Endothelial cell of umbilical vein (primary cell): ENCODE data around the gene DIAPH2. TPM values are rescaled to one million over a fixed set of nuclear protein-coding genes. Genes with fewer than 3 reads are reported as not detected.

Source experiments
- BruUV-seq: library from RNA; stranded (reverse); fragments of 400-500 nt; replicated peaks from 2 replicates; lab custom pipeline; 2021; lab: Mats Ljungman, UMichigan
- CTCF ChIA-PET: fragments of 300-600, 350-600 bp; sonication (Branson Sonifier 250); formaldehyde crosslinking; loops from one replicate; lab custom pipeline; 2021; ENCODE audit warnings: antibody characterized with exemption, inconsistent platforms; lab: Charles Lee
- POLR2A ChIA-PET: fragments of 300-600, 350-600 bp; sonication (Branson Sonifier 250); formaldehyde crosslinking; loops from one replicate; lab custom pipeline; 2021; ENCODE audit warnings: antibody characterized with exemption, inconsistent platforms; lab: Charles Lee
- DNase-seq: peaks from one replicate; pipeline ENCODE4 v3.0.0-alpha.2; 2011; ENCODE audit warnings: low read depth, low spot score
- FAIRE-seq: peaks from 2 replicates; lab custom pipeline; 2011; peaks lifted over from hg19 to GRCh38; lab: Jason Lieb, UNC
- H2AFZ ChIP-seq: 2 replicates; pipeline ENCODE4 v1.6.0; 2012; ENCODE audit warnings: low read depth, low read length, control low read depth, inconsistent platforms
- H3K27ac ChIP-seq: 2 replicates; pipeline ENCODE4 v1.5.1; 2011; ENCODE audit warnings: low read depth, mild to moderate bottlenecking, control low read depth, low read length, moderate library complexity; ENCODE audit not compliant: insufficient read depth
- H3K27me3 ChIP-seq, 2 experiments: 2 replicates each; pipeline versions ENCODE4 v1.6.0 to v1.6.1; 2011; ENCODE audit warnings: low read length in 2 of 2, mixed read lengths in 1 of 2; ENCODE audit not compliant: control insufficient read depth in 2 of 2, insufficient read depth in 2 of 2
- H3K36me3 ChIP-seq, 2 experiments: 2 replicates in 1 of 2; 3 replicates in 1 of 2; pipeline ENCODE4 v1.5.1; 2011; ENCODE audit warnings: low read length in 2 of 2, mild to moderate bottlenecking in 1 of 2, moderate library complexity in 1 of 2; ENCODE audit not compliant: control insufficient read depth in 2 of 2, insufficient read depth in 2 of 2; ENCODE audit errors: extremely low read depth in 1 of 2
- H3K4me1 ChIP-seq: 3 replicates; pipeline ENCODE4 v1.5.1; 2011; ENCODE audit warnings: mild to moderate bottlenecking, low read length; ENCODE audit not compliant: control insufficient read depth, insufficient read depth; ENCODE audit errors: extremely low read depth
- H3K4me2 ChIP-seq: 2 replicates; pipeline ENCODE4 v1.6.1; 2011; ENCODE audit warnings: low read length, control low read depth, mixed read lengths; ENCODE audit not compliant: insufficient read depth
- H3K4me3 ChIP-seq, 3 experiments: fragments of 200-600 bp in 1 of 3; sonication (generic), shearing (Covaris generic) in 1 of 3; replicated peaks in 1 of 3; 2 replicates each; pipeline ENCODE4 v1.5.1; 2011 to 2016; ENCODE audit warnings: control low read depth in 3 of 3, low read length in 3 of 3, mild to moderate bottlenecking in 2 of 3, inconsistent platforms in 1 of 3, low read depth in 1 of 3, moderate library complexity in 1 of 3; ENCODE audit not compliant: insufficient read depth in 1 of 3
- H3K79me2 ChIP-seq: 2 replicates; pipeline ENCODE4 v1.6.0; 2012; ENCODE audit warnings: low read length, inconsistent platforms; ENCODE audit not compliant: control insufficient read depth, insufficient read depth
- H3K9ac ChIP-seq: replicated peaks from 2 replicates; pipeline ENCODE3; 2011; ENCODE audit warnings: low read length, control low read depth; ENCODE audit not compliant: insufficient read depth; ENCODE audit errors: extremely low read depth
- H3K9me1 ChIP-seq: replicated peaks from 3 replicates; pipeline ENCODE4 v1.6.0; 2011; ENCODE audit warnings: mild to moderate bottlenecking, low read length; ENCODE audit not compliant: control insufficient read depth, insufficient read depth; ENCODE audit errors: extremely low read depth
- H3K9me3 ChIP-seq: replicated peaks from 2 replicates; pipeline ENCODE4 v1.5.1; 2012; ENCODE audit warnings: low read length, inconsistent platforms; ENCODE audit not compliant: control insufficient read depth, insufficient read depth
- H4K20me1 ChIP-seq: replicated peaks from 2 replicates; pipeline ENCODE3; 2011; ENCODE audit warnings: mild to moderate bottlenecking, low read length; ENCODE audit not compliant: control insufficient read depth, insufficient read depth; ENCODE audit errors: extremely low read depth
- CTCF ChIP-seq, 2 donors: IDR thresholded peaks; 1 replicate in 1 of 2; 2 replicates in 1 of 2; pipeline ENCODE4 v1.5.1; 2011; ENCODE audit warnings: low read length in 2 of 2, mild to moderate bottlenecking in 2 of 2, moderate library complexity in 2 of 2, control low read depth in 1 of 2, inconsistent platforms in 1 of 2, low read depth in 1 of 2; ENCODE audit not compliant: insufficient read depth in 1 of 2; ENCODE audit errors: extremely low read depth in 1 of 2
- EZH2 ChIP-seq: IDR thresholded peaks from 2 replicates; pipeline ENCODE4 v1.6.1; 2012; ENCODE audit warnings: borderline replicate concordance, low read depth, mild to moderate bottlenecking, moderate library complexity, low read length, inconsistent platforms; ENCODE audit not compliant: severe bottlenecking
- FOS ChIP-seq: IDR thresholded peaks from 2 replicates; pipeline ENCODE4 v1.6.1; 2011; ENCODE audit warnings: mild to moderate bottlenecking, low read length, moderate library complexity, borderline replicate concordance; ENCODE audit not compliant: insufficient read depth
- GATA2 ChIP-seq: IDR thresholded peaks from 2 replicates; pipeline ENCODE4 v1.7.0; 2011; ENCODE audit warnings: low read depth, mild to moderate bottlenecking, moderate library complexity, mixed read lengths, low read length; ENCODE audit not compliant: insufficient read length, insufficient read depth
- JUN ChIP-seq: IDR thresholded peaks from 2 replicates; pipeline ENCODE4 v1.6.1; 2011; ENCODE audit warnings: borderline replicate concordance, low read depth; ENCODE audit not compliant: insufficient read length, insufficient read depth
- MYC ChIP-seq: IDR thresholded peaks from one replicate; pipeline ENCODE4 v1.6.1; 2011; ENCODE audit warnings: mild to moderate bottlenecking, low read depth, low read length
- POLR2A ChIP-seq: IDR thresholded peaks from 2 replicates; pipeline ENCODE4 v1.6.1; 2012; ENCODE audit warnings: low read depth, mild to moderate bottlenecking, control low read depth, low read length
- dilution Hi-C: fragments of 300-500 bp; cut with MboI; formaldehyde crosslinking; loops from one replicate; pipeline ENCODE4 v1.15.0; 2019; ENCODE audit warnings: low sequenced_read_pairs; ENCODE audit not compliant: extremely low pct_ligation_motif_present
- intact Hi-C: fragments of 100-400 bp; cut with micrococcal nuclease; formaldehyde crosslinking; loops from one replicate; pipeline ENCODE4 v1.10.0; 2022
- polyA plus RNA-seq, 4 experiments: library from polyadenylated mRNA; depleted of rRNA in 3 of 4; stranded (reverse) in 3 of 4; unstranded in 1 of 4; fragments of >200 nt; gene quantifications; 2 replicates each; pipeline versions ENCODE4 v1.2.1 to v1.2.3, GENCODE V29; 2011 to 2012; ENCODE audit warnings: missing spikeins in 1 of 4
- total RNA-seq: library from RNA; stranded (reverse); gene quantifications from 2 replicates; pipeline ENCODE4 v1.2.3, GENCODE V29; 2021

DIAPH2 gene
- total and polyA plus RNA-seq, 2 donors (not counting 3 experiments of a cell fraction or from before 2014, with no cell fraction given): 3.0 to 30.0 TPM

GRCh38 chrX:97398030-97398551 lies 713.4 kb downstream of the DIAPH2 start:
- H3K79me2 ChIP-seq: no peaks in the 10 kb centered on the region
- no peaks in the 10 kb centered on the region for H3K27me3 ChIP-seq
- dilution Hi-C loops: no loop called here
- no peak overlapping the region for H3K27ac ChIP-seq
- H3K4me1 ChIP-seq: peaks cover 5% of the 10 kb centered on the region
- BruUV-seq: no TSS peak
- intact Hi-C loops: no loop called here
- H2AFZ ChIP-seq: no peak overlapping the region
- no peaks in the 10 kb centered on the region for H4K20me1 ChIP-seq
- no peak for TF ChIP-seq JUN
- TF ChIP-seq EZH2: no peak
- TF ChIP-seq POLR2A: no peak
- no peak for TF ChIP-seq CTCF (IDR thresholded peaks at IDR 0.05; ENCODE audit: extremely low read depth in 1 of 2, insufficient read depth in 1 of 2, low read depth in 1 of 2, low read length in 2 of 2)
- no peak for TF ChIP-seq FOS
- no peak for TF ChIP-seq GATA2
- TF ChIP-seq MYC: no peak
- no peak for DNase-seq
- no peaks in the 10 kb centered on the region for H3K36me3 ChIP-seq
- no peaks in the 10 kb centered on the region for H3K9me1 ChIP-seq
- no peak overlapping the region for H3K9ac ChIP-seq
- ChIA-PET CTCF (no interaction called here), POLR2A (no interaction called here)
- H3K4me3 ChIP-seq: no peak overlapping the region
- H3K4me2 ChIP-seq: no peak overlapping the region
- H3K9me3 ChIP-seq: no peaks in the 10 kb centered on the region
- no peak for FAIRE-seq
